CD4-positive, alpha-beta memory T cell (primary cell): ENCODE measurements around the gene LCAT. TPM values are rescaled to one million over a fixed set of nuclear protein-coding genes. Genes with fewer than 3 reads are reported as not detected.

Source experiments
- CTCF ChIA-PET: fragments of 350-600 bp; sonication (Branson Sonifier 250); formaldehyde crosslinking; loops from one replicate; lab custom pipeline; 2021; ENCODE audit warnings: inconsistent platforms; ENCODE audit not compliant: partially characterized antibody; lab: Charles Lee
- POLR2A ChIA-PET: fragments of 350-600 bp; sonication (Branson Sonifier 250); formaldehyde crosslinking; loops from one replicate; lab custom pipeline; 2021; ENCODE audit not compliant: partially characterized antibody; lab: Charles Lee
- DNase-seq, 5 donors: peaks; one replicate each; pipeline versions ENCODE4 v3.0.0 to v3.0.0-alpha.2; 2020 to 2022; ENCODE audit warnings: mixed read lengths in 1 of 5
- H3K27ac ChIP-seq: one replicate; pipeline ENCODE4 v1.7.0; 2013; ENCODE audit warnings: low read depth, low read length
- H3K27me3 ChIP-seq: 2 replicates; pipeline ENCODE4 v1.7.0; 2013; ENCODE audit warnings: mild to moderate bottlenecking, low read length, moderate library complexity; ENCODE audit not compliant: insufficient read depth
- H3K36me3 ChIP-seq: 2 replicates; pipeline ENCODE4 v1.7.0; 2013; ENCODE audit warnings: mild to moderate bottlenecking, low read length, moderate library complexity; ENCODE audit not compliant: insufficient read depth
- H3K4me1 ChIP-seq: 2 replicates; pipeline ENCODE4 v1.7.0; 2013; ENCODE audit warnings: mild to moderate bottlenecking, low read length, moderate library complexity; ENCODE audit not compliant: insufficient read depth
- H3K4me3 ChIP-seq, 2 donors: one replicate each; pipeline ENCODE4 v1.7.0; 2013; ENCODE audit warnings: low read length in 2 of 2, mild to moderate bottlenecking in 1 of 2
- H3K9me3 ChIP-seq, 2 donors: one replicate each; pipeline ENCODE4 v1.7.0; 2013; ENCODE audit warnings: low read length in 2 of 2, control low read depth in 1 of 2; ENCODE audit not compliant: control insufficient read depth in 1 of 2
- H3K27ac Mint-ChIP-seq, 7 donors: one replicate each; pipeline ENCODE4 v1.8.0; 2020 to 2021; ENCODE audit warnings: mixed read lengths in 7 of 7, mild to moderate bottlenecking in 6 of 7, inconsistent platforms in 3 of 7, moderate library complexity in 3 of 7
- H3K27me3 Mint-ChIP-seq, 2 donors: one replicate each; pipeline ENCODE4 v1.8.0; 2020 to 2021; ENCODE audit warnings: mixed read lengths in 2 of 2
- H3K36me3 Mint-ChIP-seq, 2 donors: one replicate each; pipeline ENCODE4 v1.8.0; 2020 to 2021; ENCODE audit warnings: mixed read lengths in 2 of 2, inconsistent platforms in 1 of 2, mild to moderate bottlenecking in 1 of 2
- H3K4me1 Mint-ChIP-seq, 4 donors: one replicate each; pipeline ENCODE4 v1.8.0; 2020 to 2021; ENCODE audit warnings: mixed read lengths in 4 of 4, mild to moderate bottlenecking in 1 of 4
- H3K4me3 Mint-ChIP-seq, 8 donors: one replicate each; pipeline ENCODE4 v1.8.0; 2020 to 2021; ENCODE audit warnings: mixed read lengths in 8 of 8, mild to moderate bottlenecking in 7 of 8, moderate library complexity in 6 of 8, inconsistent platforms in 3 of 8
- H3K9me3 Mint-ChIP-seq, 8 donors: one replicate each; pipeline ENCODE4 v1.8.0; 2020 to 2021; ENCODE audit warnings: mixed read lengths in 8 of 8, mild to moderate bottlenecking in 5 of 8, inconsistent platforms in 3 of 8, moderate library complexity in 1 of 8
- intact Hi-C: fragments of 100-400 bp; cut with micrococcal nuclease; formaldehyde crosslinking; loops from one replicate; pipeline ENCODE4 v1.15.1; 2023
- polyA plus RNA-seq, 2 donors: library from polyadenylated mRNA; unstranded; fragments of 300-500 nt; fragmentation: Illumina TruSeq; gene quantifications; one replicate each; pipeline ENCODE4 v1.2.3, GENCODE V29; 2021
- total RNA-seq, 2 experiments: library from RNA; stranded (reverse); gene quantifications; one replicate each; pipeline ENCODE4 v1.2.3, GENCODE V29; 2021

Gene LCAT
- total and polyA plus RNA-seq, 4 experiments from 2014 or later: 1.9 to 20.3 (median 18.2) TPM; not detected in 1

DNA sequence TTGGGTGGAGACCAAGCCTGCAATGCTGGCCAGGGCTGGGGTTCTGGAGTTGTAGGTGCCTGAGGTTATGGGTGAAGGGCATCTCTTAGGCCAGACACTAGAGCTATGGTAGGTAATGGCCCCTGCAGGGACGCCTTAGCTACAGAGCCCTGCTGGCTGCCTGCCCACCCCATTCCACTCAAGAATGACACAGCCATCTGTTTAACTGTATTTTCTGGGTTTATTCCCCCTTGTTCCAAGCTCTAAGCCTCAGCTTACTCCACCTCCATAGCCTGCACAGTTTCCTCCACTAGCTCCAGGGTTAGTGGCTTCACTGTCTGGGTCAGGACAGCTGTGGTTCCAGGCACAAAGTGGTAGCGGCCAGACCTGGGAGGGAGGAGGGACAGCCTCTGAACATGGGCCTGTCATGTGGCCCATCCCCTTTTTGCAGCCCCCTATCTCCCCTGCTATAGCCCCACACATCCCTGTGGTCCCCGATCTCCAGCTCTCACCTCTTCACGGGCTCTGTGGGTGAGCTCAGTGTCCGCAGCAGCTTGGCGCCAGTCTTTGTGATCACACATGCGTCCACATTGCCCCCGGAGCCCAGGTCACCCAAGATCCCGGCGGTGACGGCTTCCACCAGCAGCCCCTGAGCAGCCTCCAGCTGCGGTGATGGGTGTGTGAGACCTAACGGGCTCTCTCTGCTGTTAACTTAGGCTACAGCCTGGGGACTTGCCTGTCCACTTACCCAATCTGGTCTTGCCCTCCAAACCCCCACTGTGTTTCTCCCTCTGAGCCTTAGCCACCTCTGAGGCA lies 9.4 kb downstream of the LCAT start:
- Mint-ChIP-seq H3K4me1 (peaks cover 14 to 40% (median 30%) of the 10 kb centered on the region in 4 donors), H3K9me3 (peaks cover 0 to 3% (median 0%) of the 10 kb centered on the region in 8 donors)
- CTCF ChIA-PET: interaction anchor here (1.5 to 3.3 kb wide), 8 partner anchors 8 to 414 kb away, joined by 3 to 16 read pairs (median 7); partner anchors contain the start of gene NRN1L

DNA sequence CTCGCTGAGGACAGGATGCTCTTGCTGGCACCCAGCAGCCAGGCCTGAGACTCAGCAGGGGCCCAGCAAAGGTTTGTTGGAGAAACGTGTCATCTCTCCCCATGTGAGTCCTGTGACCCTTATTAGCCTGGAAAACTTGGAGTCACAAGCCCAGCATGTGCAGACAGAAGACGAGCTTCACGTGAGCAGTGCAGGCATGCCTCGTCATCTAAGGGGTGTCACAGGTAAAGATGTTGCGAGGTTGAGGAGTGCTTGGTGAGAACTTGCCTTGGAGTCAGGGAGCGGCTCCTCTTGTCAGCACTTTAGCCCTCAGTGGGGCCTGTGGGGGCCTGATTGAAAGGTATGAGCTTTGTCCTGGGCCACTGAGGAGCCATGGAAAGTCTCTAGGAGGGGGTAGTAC lies 10.1 kb downstream of the LCAT start:
- Mint-ChIP-seq H3K27ac (peak overlapping the region in 6 of 7 donors; percentile 15 to 81 (median 46)), H3K4me1 (peaks cover 14 to 35% (median 27%) of the 10 kb centered on the region in 4 donors), H3K36me3 (peaks cover 15 to 45% of the 10 kb centered on the region in 2 donors), H3K4me3 (peak overlapping the region in 3 of 8 donors; percentile 10 to 43 (median 25)), H3K27me3 (no peaks in the 10 kb centered on the region), H3K9me3 (peaks cover 0 to 3% (median 0%) of the 10 kb centered on the region in 8 donors)
- intact Hi-C loops: no loop called here
- Histone ChIP-seq H3K4me3 (no peak overlapping the region), H3K27ac (no peak overlapping the region), H3K4me1 (peaks cover 22% of the 10 kb centered on the region), H3K9me3 (no peaks in the 10 kb centered on the region), H3K27me3 (no peaks in the 10 kb centered on the region), H3K36me3 (peaks cover 45% of the 10 kb centered on the region)
- ChIA-PET POLR2A (interaction anchor here (1.0 to 7.3 kb wide), 15 partner anchors 11 to 452 kb away, joined by 3 to 49 read pairs (median 11); partner anchors contain the start of genes ATP6V0D1, DDX28, DUS2 and EDC4), CTCF (interaction anchor here (1.5 to 2.9 kb wide), 4 partner anchors 9 to 413 kb away, joined by 3 to 14 read pairs (median 9); no protein-coding TSS in a partner anchor)
- DNase-seq: no peak

More for the DNA sequence above, 9.4 kb downstream of the LCAT start:
- Mint-ChIP-seq H3K4me3 (peak overlapping the region in 5 of 8 donors; percentile 36 to 100 (median 98)), H3K36me3 (peaks cover 15 to 45% of the 10 kb centered on the region in 2 donors), H3K27ac (peak overlapping the region; percentile 15 to 99 (median 98)), H3K27me3 (no peaks in the 10 kb centered on the region)
- H3K27ac ChIP-seq: peak overlapping the region; percentile 81
- POLR2A ChIA-PET: interaction anchor here (1.0 to 7.3 kb wide), 29 partner anchors 8 to 453 kb away, joined by 3 to 49 read pairs (median 11); partner anchors contain the start of genes ATP6V0D1, DDX28, DUS2 and EDC4
- no peak for DNase-seq
- no peaks in the 10 kb centered on the region for H3K27me3 ChIP-seq
- no peaks in the 10 kb centered on the region for H3K9me3 ChIP-seq
- peaks cover 41% of the 10 kb centered on the region for H3K36me3 ChIP-seq
- no peak overlapping the region for H3K4me3 ChIP-seq
- intact Hi-C loops: loop anchor here (1.0 kb wide), 5 partner anchors 41 to 372 kb away; partner anchors contain the start of genes CTCF, DPEP2 and PSKH1
- peaks cover 25% of the 10 kb centered on the region for H3K4me1 ChIP-seq

DNA sequence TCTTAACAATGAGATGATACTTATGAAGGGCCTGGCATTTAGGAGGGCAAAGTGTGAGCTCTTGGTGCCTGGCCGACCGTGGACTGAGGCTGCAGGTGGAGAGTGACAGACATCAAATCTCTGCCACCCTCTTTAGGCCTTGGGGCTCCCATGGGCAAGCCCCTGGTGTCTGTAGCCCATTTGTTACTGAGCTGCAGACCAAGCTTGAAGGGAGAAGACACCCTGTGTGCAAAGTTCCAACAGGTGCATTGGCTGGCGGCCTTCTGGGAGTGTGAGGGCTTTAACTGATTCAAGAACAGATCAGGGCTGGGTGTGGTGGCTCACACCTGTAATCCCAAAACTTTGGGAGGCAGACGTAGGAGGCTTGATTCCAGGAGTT lies 11.5 kb downstream of the LCAT start:
- ChIA-PET CTCF (interaction anchor here (0.9 to 1.9 kb wide), 5 partner anchors 9 to 260 kb away, joined by 3 to 8 read pairs (median 6); no protein-coding TSS in a partner anchor), POLR2A (interaction anchor here (1.2 to 2.4 kb wide), 3 partner anchors 10 to 116 kb away, joined by 3 to 11 read pairs (median 4); no protein-coding TSS in a partner anchor)
- no peak overlapping the region for H3K27ac ChIP-seq
- DNase-seq: no peak
- Mint-ChIP-seq H3K9me3 (peaks cover 0 to 3% (median 0%) of the 10 kb centered on the region in 8 donors), H3K27me3 (no peaks in the 10 kb centered on the region), H3K36me3 (peaks cover 15 to 54% of the 10 kb centered on the region in 2 donors), H3K4me3 (no peak overlapping the region), H3K4me1 (peaks cover 16 to 41% (median 32%) of the 10 kb centered on the region in 4 donors), H3K27ac (peak overlapping the region in 3 of 7 donors; percentile 17 to 47 (median 46))
- H3K4me3 ChIP-seq: no peak overlapping the region
- H3K27me3 ChIP-seq: no peaks in the 10 kb centered on the region
- H3K9me3 ChIP-seq: no peaks in the 10 kb centered on the region
- H3K36me3 ChIP-seq: peaks cover 55% of the 10 kb centered on the region
- intact Hi-C loops: no loop called here
- peaks cover 25% of the 10 kb centered on the region for H3K4me1 ChIP-seq

DNA sequence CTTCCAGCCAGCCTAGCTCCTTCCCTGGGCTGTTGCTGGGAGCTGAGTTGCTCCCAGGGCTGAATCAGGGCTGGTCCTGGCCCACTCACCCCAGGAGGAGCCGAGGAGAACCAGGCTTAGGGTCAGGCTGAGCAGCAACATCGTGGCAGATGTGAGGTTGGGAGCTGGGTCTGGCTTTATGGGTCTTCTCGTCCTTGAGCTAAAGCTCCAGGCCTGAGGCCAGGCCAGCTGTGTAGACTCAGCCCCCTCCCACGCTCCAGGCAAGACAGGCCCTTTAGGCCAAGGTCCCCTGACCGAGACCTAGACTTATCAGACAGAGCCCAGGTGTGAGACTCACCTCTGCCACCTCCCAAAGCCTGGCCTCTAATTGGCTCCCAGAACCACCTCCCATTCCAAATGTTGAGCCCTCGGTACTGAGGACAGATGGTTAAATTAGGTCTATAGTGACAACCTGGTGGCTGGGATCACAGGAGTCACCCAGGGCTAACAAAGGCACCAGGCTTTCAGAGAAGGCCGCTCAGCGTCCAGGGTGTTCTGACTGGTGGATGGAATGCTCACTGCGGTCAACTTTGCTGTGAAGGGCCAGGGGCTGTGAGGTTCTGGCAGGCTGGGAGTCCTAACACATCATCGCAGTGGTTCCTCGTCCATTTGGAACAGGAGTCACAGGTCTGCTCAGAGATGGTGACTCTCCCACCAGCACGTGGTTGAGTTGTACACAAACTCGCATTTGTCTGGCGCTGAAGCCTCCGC lies 12.0 kb downstream of the LCAT start, which contains the start of gene CTRL:
TSS of gene CTRL (minus strand) at position 151 of the 750 bp plus-strand sequence. CDS start at position 141, 10 bp downstream.
- H3K4me3 Mint-ChIP-seq: no peak within 1 kb of the TSS
- Histone ChIP-seq H3K4me3 (no peak within 1 kb of the TSS), H3K36me3 (peaks cover 56% of the 10 kb centered on the region), H3K27me3 (no peaks in the 10 kb centered on the region), H3K9me3 (no peaks in the 10 kb centered on the region), H3K4me1 (peaks cover 19% of the 10 kb centered on the region), H3K27ac (no peak within 1 kb of the TSS)
- peaks cover 15 to 50% of the 10 kb centered on the region in 2 donors for H3K36me3 Mint-ChIP-seq
- no peak for DNase-seq
- ChIA-PET CTCF (interaction anchor here (0.7 to 5.3 kb wide), 8 partner anchors 9 to 411 kb away, joined by 3 to 30 read pairs (median 5); no protein-coding TSS in a partner anchor), POLR2A (interaction anchor here (1.0 to 2.4 kb wide), 6 partner anchors 11 to 115 kb away, joined by 3 to 11 read pairs (median 4); partner anchors contain the start of gene PSKH1)
- no peaks in the 10 kb centered on the region for H3K27me3 Mint-ChIP-seq
- intact Hi-C loops: no loop called here
- H3K27ac Mint-ChIP-seq: peak within 1 kb of the TSS in 6 of 7 donors; percentile 46 to 53 (median 47)
- H3K9me3 Mint-ChIP-seq: peaks cover 0 to 3% (median 0%) of the 10 kb centered on the region in 8 donors
- H3K4me1 Mint-ChIP-seq: peaks cover 11 to 36% (median 26%) of the 10 kb centered on the region in 4 donors

DNA sequence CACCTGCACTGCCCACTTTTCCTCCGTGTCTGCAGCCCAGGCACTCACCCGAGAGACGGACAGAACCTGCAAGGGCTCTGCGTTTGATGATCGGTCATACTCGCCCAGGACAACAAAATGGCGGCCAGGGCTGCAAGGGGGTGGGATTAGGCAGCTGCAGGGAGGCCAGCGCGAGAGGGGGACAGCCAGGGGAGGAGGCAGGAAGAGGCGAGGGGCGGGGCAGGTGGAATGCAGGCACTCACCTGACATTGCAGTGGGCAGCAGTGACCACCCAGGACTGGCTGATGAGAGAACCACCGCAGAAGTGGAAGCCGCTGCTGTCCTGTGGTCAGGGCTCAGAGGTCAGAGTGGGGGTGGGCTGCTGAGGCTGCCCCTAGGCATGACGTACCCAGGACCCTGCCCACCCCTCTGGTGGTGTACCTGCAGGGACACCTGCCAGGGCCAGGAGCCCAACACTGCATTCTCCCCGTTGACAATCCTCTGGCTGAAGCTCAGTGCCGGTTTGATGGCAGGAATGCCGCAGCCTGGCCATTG lies 13.2 kb downstream of the LCAT start:
- ChIA-PET POLR2A (interaction anchor here (1.0 to 1.4 kb wide), 3 partner anchors 38 to 48 kb away, joined by 3 to 6 read pairs (median 3); partner anchors contain the start of gene PSKH1), CTCF (interaction anchor here (0.7 to 8.8 kb wide), 4 partner anchors 47 to 409 kb away, joined by 3 to 61 read pairs (median 20); partner anchors contain the start of gene NRN1L)
- Mint-ChIP-seq H3K9me3 (peaks cover 0 to under 1% (median 0%) of the 10 kb centered on the region in 8 donors), H3K27ac (peak overlapping the region in 1 of 7 donors; percentile 35), H3K4me3 (no peak overlapping the region), H3K27me3 (no peaks in the 10 kb centered on the region), H3K4me1 (peaks cover 9 to 33% (median 22%) of the 10 kb centered on the region in 4 donors), H3K36me3 (peaks cover 14 to 45% of the 10 kb centered on the region in 2 donors)
- no peak for DNase-seq
- Histone ChIP-seq H3K4me3 (no peak overlapping the region), H3K4me1 (peaks cover 18% of the 10 kb centered on the region), H3K27ac (no peak overlapping the region), H3K36me3 (peaks cover 56% of the 10 kb centered on the region), H3K27me3 (no peaks in the 10 kb centered on the region), H3K9me3 (no peaks in the 10 kb centered on the region)
- intact Hi-C loops: no loop called here

DNA sequence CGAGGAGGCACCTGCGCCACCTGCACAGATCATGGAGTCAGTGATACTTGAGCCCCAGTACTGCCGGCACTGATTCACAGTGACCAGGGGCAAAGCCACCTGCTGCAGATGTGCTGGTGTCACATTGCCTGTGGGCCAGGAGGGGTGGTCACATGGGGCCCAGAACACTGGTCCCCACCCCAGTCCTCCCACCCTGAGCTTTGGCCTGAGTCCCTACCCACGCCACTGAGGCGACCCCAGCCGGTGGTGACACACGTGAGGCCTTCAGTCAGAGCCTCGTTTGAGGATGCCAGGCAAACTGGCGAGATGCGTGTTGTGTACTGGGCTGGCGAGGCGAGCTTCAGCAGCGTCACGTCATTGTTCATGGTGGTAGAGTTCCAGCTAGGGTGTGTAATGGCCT lies 13.7 kb downstream of the LCAT start:
- Mint-ChIP-seq H3K27ac (no peak overlapping the region), H3K36me3 (peaks cover 9 to 40% of the 10 kb centered on the region in 2 donors), H3K4me3 (no peak overlapping the region), H3K4me1 (peaks cover 6 to 28% (median 17%) of the 10 kb centered on the region in 4 donors), H3K9me3 (no peaks in the 10 kb centered on the region), H3K27me3 (no peaks in the 10 kb centered on the region)
- DNase-seq: no peak
- no peaks in the 10 kb centered on the region for H3K9me3 ChIP-seq
- H3K4me1 ChIP-seq: peaks cover 15% of the 10 kb centered on the region
- H3K36me3 ChIP-seq: peaks cover 54% of the 10 kb centered on the region
- CTCF ChIA-PET: interaction anchor here (2.7 to 8.8 kb wide), 3 partner anchors 46 to 409 kb away, joined by 9 to 61 read pairs (median 30); partner anchors contain the start of gene NRN1L
- POLR2A ChIA-PET: interaction anchor here (1.6 kb wide), 1 partner anchor 47 kb away, joined by 5 read pairs; no protein-coding TSS in a partner anchor
- H3K27me3 ChIP-seq: no peaks in the 10 kb centered on the region
- intact Hi-C loops: no loop called here
- no peak overlapping the region for H3K27ac ChIP-seq
- H3K4me3 ChIP-seq: no peak overlapping the region
